Measurements from ENCODE around the gene HIPK1. TPM values are rescaled to one million over a fixed set of nuclear protein-coding genes. Genes with fewer than 3 reads are reported as not detected.
"Not testable (repeated sequence)": the region's sequence is repeated elsewhere in the genome, so short reads cannot be mapped to it uniquely, and the experiment has no call there.

HIPK1 gene
- total RNA-seq, 1 donor from 2014 or later: 63.5 TPM

- DNase-seq (ENCODE audit: low spot score): no peak
- intact Hi-C loops (cut with DNase I): no loop called here
These were observed 11.5 kb downstream of the HIPK1 start for GRCh38 chr1:113940365-113941244.

- intact Hi-C loops (cut with DNase I): no loop called here
- no peak for DNase-seq (ENCODE audit: low spot score)
These were observed 12.1 kb downstream of the HIPK1 start for GRCh38 chr1:113941245-113941559.

GRCh38 chr1:113942527-113942926 is 13.4 kb downstream of the HIPK1 start:
- intact Hi-C loops (cut with DNase I): no loop called here

GRCh38 chr1:113943028-113943811 is 14.1 kb downstream of the HIPK1 start:
- intact Hi-C loops (cut with DNase I): no loop called here
- DNase-seq (ENCODE audit: low spot score): no peak

More at GRCh38 chr1:113942527-113942926, 13.4 kb downstream of the HIPK1 start:
- no peak for DNase-seq (ENCODE audit: low spot score)

DNA sequence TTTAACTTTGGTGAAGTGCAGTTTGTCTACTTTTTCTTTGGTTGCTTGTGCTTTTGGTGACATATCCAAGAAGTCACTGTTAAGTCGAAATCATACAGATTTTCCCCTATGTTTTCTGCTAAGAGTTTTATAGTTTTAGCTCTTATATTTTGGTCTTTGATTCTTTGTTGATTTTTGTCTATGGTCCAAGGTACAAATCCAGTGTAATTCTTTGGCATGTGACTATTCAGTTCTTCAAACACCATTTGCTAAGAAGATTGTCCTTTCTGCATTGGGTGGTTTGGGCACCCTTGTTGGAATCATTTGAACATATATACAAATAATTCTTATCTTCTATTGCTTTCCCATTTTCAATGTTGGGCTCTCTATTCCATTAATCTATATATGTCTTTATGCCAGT is 16.2 kb downstream of the HIPK1 start:
- intact Hi-C loops (cut with DNase I): loop anchor here (5.0 kb wide), 1 partner anchor 43 kb away; the partner anchor contains the start of gene AP4B1
- no peak for DNase-seq (ENCODE audit: low spot score)

DNA sequence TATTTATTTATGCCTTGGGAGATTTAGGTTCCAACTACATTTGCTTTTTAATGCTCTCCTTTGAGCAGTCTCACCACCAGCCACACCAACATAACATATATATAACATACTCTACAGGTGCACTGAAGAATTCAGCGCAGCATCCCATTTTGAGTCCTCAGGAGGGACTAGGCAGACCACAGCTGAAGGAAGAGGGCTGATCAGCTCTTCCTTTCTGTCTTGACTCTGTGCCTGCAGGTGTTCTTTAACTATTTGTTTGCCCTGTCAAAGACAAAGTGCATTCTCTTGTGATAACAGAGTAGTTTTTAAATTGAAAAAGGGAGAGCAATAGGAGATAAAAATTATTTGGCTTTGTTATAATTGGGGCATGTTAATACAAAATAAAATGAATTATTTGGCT is 17.0 kb downstream of the HIPK1 start:
- DNase-seq (ENCODE audit: low spot score): no peak
- intact Hi-C loops (cut with DNase I): loop anchor here (5.0 kb wide), 1 partner anchor 44 kb away; the partner anchor contains the start of gene AP4B1

DNA sequence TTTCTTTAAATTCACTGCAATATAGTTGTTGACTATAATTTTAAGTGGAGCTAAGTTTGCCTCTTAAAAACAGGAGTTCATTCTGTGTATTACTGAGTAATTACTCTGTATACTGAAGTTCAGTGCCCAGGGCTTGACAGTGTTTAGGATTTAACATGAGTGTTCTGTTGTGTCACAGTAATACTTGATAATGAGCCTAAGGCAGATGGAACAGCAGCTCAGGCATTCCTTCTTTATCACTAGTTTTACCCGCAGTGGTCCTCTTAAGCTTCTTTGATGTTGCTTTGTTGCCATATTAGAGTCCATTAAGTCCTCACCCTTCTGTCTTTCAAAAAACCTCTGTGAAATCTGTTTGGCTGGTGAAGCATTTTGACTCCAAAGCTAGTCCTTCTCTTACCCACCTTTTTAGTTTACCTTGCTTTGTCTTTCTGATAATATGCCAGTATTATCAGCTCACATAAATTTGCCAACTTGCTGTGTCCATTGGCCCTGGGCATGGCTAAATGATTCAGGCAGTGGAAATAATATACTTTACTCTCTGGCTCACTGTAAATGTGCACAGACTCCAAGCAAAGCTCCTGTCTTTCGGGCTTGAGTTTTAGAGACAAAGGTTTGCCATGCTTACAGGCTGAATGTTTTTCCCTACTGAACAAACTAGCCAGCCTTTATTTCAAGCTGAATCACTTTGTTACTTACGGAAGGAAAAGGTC is 17.7 kb downstream of the HIPK1 start:
- intact Hi-C loops (cut with DNase I): loop anchor here (5.0 kb wide), 1 partner anchor 45 kb away; the partner anchor contains the start of gene AP4B1

GRCh38 chr1:113947388-113948107 is 18.4 kb downstream of the HIPK1 start:
- DNase-seq (ENCODE audit: low spot score): no peak
- intact Hi-C loops (cut with DNase I): loop anchor here (5.0 kb wide), 1 partner anchor 45 kb away; the partner anchor contains the start of gene AP4B1

More for the DNA sequence above, 17.7 kb downstream of the HIPK1 start:
- DNase-seq (ENCODE audit: low spot score): no peak

GRCh38 chr1:113948151-113948550 is 19.0 kb downstream of the HIPK1 start:
- intact Hi-C loops (cut with DNase I): loop anchor here (5.0 kb wide), 1 partner anchor 46 kb away; the partner anchor contains the start of gene AP4B1
- DNase-seq (ENCODE audit: low spot score): not testable (repeated sequence)

DNA sequence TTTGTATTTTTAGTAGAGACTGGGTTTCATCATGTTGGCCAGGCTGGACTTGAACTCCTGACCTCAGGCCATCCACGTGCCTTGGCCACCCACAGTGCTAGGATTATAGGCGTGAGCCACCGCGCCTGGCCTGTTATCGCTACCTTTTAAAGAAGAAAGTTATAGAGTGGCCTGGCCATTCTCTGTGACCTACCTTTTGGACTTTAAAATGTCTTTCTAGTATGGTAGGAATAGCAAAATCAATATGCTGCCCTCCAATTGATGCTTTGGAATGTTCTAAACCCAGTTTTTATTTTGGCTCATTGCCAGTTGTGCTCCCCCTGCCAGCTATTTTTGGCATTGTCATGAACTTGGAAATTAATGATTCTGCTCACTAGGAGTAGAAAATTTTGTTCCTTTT is 19.9 kb downstream of the HIPK1 start:
- no peak for DNase-seq (ENCODE audit: low spot score)
- intact Hi-C loops (cut with DNase I): loop anchor here (5.0 kb wide), 1 partner anchor 47 kb away; the partner anchor contains the start of gene AP4B1

- no peak for DNase-seq (ENCODE audit: low spot score)
- intact Hi-C loops (cut with DNase I): no loop called here
These were observed 21.8 kb downstream of the HIPK1 start for GRCh38 chr1:113950908-113951307.

DNA sequence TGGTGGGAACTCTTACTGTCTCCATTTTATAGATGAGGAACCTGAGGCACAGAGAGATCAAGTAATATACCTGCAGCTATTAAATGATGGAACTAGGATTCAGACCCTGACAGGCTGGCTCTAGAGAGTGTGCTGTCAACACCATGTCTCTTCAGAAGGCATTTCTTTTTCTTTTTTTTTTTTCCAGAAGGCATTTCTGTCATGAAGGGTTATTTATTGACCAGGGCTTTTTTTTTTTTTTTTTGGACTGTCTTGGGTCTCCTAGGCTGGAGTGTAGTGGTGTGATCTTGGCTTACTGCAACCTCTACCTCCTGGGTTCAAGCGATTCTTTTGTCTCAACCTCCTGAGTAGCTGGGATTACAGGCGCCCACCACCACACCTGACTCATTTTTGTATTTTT is 22.6 kb downstream of the HIPK1 start:
- no peak for DNase-seq (ENCODE audit: low spot score)
- intact Hi-C loops (cut with DNase I): no loop called here

GRCh38 chr1:113957984-113958383 is 28.9 kb downstream of the HIPK1 start:
- no peak for DNase-seq (ENCODE audit: low spot score)
- intact Hi-C loops (cut with DNase I): no loop called here

GRCh38 chr1:113958691-113959090 is 29.6 kb downstream of the HIPK1 start:
- no peak for DNase-seq (ENCODE audit: low spot score)
- intact Hi-C loops (cut with DNase I): no loop called here

- intact Hi-C loops (cut with DNase I): no loop called here
- DNase-seq (ENCODE audit: low spot score): no peak
These were observed 34.3 kb downstream of the HIPK1 start for GRCh38 chr1:113963281-113963906.

DNA sequence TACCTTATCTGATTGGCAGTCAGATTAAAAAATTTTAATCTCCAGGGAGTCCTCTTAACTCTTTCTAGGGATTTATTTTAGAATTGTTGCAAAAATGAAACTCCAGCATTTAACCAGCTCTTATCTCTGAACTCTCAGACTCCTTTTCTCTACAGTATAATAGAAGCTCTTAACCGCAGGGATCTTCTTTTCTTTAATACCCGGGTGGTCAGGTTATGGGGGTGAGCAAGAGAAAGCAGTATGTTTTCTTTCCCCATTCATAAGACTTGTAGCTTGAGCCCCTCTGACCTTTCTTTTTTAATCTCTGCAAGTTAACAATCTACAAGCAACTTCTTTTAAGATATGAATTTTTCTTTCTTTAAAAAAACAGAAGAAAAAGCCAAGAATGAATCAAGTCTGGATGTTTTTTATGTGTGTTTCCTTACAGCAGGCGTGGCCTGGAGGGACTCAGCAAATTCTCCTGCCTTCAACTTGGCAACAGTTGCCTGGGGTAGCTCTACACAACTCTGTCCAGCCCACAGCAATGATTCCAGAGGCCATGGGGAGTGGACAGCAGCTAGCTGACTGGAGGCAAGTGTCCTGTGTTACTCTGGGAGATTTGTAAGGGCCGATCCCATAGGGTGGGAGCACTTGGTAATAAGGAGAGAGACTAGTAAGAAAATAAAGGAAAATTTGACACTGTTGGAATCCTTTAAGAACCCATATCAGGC is 36.7 kb downstream of the HIPK1 start:
- no peak for DNase-seq (ENCODE audit: low spot score)
- intact Hi-C loops (cut with DNase I): no loop called here

GRCh38 chr1:113972954-113973353 is 43.8 kb downstream of the HIPK1 start:
- intact Hi-C loops (cut with DNase I): loop anchor here (10.0 kb wide), 1 partner anchor 582 kb away; no protein-coding TSS in a partner anchor
- DNase-seq (ENCODE audit: low spot score): no peak

All from cardiac septum (tissue), 1 donor.